ENCODE measurements around the gene SMDT1.
"Not testable (repeated sequence)": the region's sequence is repeated elsewhere in the genome, so short reads cannot be mapped to it uniquely, and the experiment has no call there.

The SMDT1 gene

GRCh38 chr22:42111798-42112197 lies 32.3 kb downstream of the SMDT1 start:
- DNase-seq (ENCODE audit: low read depth): no peak

- DNase-seq (ENCODE audit: low read depth): not testable (repeated sequence)
Measured at GRCh38 chr22:42112793-42113192, 33.3 kb downstream of the SMDT1 start.

GRCh38 chr22:42114721-42115120 lies 35.2 kb downstream of the SMDT1 start:
- no peak for DNase-seq (ENCODE audit: low read depth)

GRCh38 chr22:42115420-42115830 lies 35.9 kb downstream of the SMDT1 start:
- DNase-seq (ENCODE audit: low read depth): not testable (repeated sequence)

GRCh38 chr22:42116848-42117424 lies 37.4 kb downstream of the SMDT1 start:
- no peak for DNase-seq (ENCODE audit: low read depth)

- not testable (repeated sequence) for DNase-seq (ENCODE audit: low read depth)
Measured at GRCh38 chr22:42120231-42121021, 40.9 kb downstream of the SMDT1 start.

GRCh38 chr22:42123529-42123928 lies 44.0 kb downstream of the SMDT1 start:
- DNase-seq (ENCODE audit: low read depth): not testable (repeated sequence)

GRCh38 chr22:42127606-42128005 lies 48.1 kb downstream of the SMDT1 start:
- DNase-seq (ENCODE audit: low read depth): no peak

GRCh38 chr22:42128007-42128406 lies 48.5 kb downstream of the SMDT1 start:
- not testable (repeated sequence) for DNase-seq (ENCODE audit: low read depth)

- not testable (repeated sequence) for DNase-seq (ENCODE audit: low read depth)
Measured at GRCh38 chr22:42128776-42129694, 49.5 kb downstream of the SMDT1 start.

GRCh38 chr22:42130182-42130581 lies 50.7 kb downstream of the SMDT1 start:
- not testable (repeated sequence) for DNase-seq (ENCODE audit: low read depth)

- not testable (repeated sequence) for DNase-seq (ENCODE audit: low read depth)
Measured at GRCh38 chr22:42130639-42131431, 51.3 kb downstream of the SMDT1 start, which contains the start of gene CYP2D6. CYP2D6 (minus strand) TSS chr22:42130810; CDS start chr22:42130791, 19 bp downstream.

- no peak for DNase-seq (ENCODE audit: low read depth)
Measured at GRCh38 chr22:42131562-42131961, 52.1 kb downstream of the SMDT1 start.

GRCh38 chr22:42132457-42132856 lies 53.0 kb downstream of the SMDT1 start:
- DNase-seq (ENCODE audit: low read depth): no peak
